Measurements from ENCODE around the gene SHANK2. TPM values are rescaled to one million over a fixed set of nuclear protein-coding genes. Genes with fewer than 3 reads are reported as not detected.
"Not testable (repeated sequence)": the region's sequence is repeated elsewhere in the genome, so short reads cannot be mapped to it uniquely, and the experiment has no call there.

The SHANK2 gene
- total RNA-seq, 1 experiment from 2014 or later: 0.02 TPM

- H3K4me3 ChIP-seq: no peak overlapping the region
These were observed 10.6 kb downstream of the SHANK2 start for GRCh38 chr11:71241721-71242259.

GRCh38 chr11:71240865-71241691, 11.3 kb downstream of the SHANK2 start:
- peak; percentile 21 to 47 for DNase-seq
- Histone ChIP-seq H3K27ac (no peak overlapping the region), H3K9me3 (replicated peaks) (no peaks in the 10 kb centered on the region), H3K27me3 (no peaks in the 10 kb centered on the region), H3K4me3 (no peak overlapping the region), H3K4me1 (no peaks in the 10 kb centered on the region), H3K36me3 (no peaks in the 10 kb centered on the region)

More at GRCh38 chr11:71241721-71242259, 10.6 kb downstream of the SHANK2 start:
- no peaks in the 10 kb centered on the region for H3K4me1 ChIP-seq
- H3K9me3 ChIP-seq (replicated peaks): no peaks in the 10 kb centered on the region
- H3K27me3 ChIP-seq: no peaks in the 10 kb centered on the region
- DNase-seq: no peak
- H3K27ac ChIP-seq: no peak overlapping the region
- H3K36me3 ChIP-seq: no peaks in the 10 kb centered on the region

GRCh38 chr11:71240061-71240690, 12.2 kb downstream of the SHANK2 start:
- Histone ChIP-seq H3K4me1 (no peaks in the 10 kb centered on the region), H3K4me3 (no peak overlapping the region), H3K36me3 (no peaks in the 10 kb centered on the region), H3K9me3 (replicated peaks) (no peaks in the 10 kb centered on the region), H3K27me3 (no peaks in the 10 kb centered on the region), H3K27ac (no peak overlapping the region)
- no peak for DNase-seq

- no peaks in the 10 kb centered on the region for H3K4me1 ChIP-seq
- no peak for DNase-seq
- H3K36me3 ChIP-seq: no peaks in the 10 kb centered on the region
- H3K27me3 ChIP-seq: no peaks in the 10 kb centered on the region
- H3K4me3 ChIP-seq: no peak overlapping the region
- H3K27ac ChIP-seq: no peak overlapping the region
- H3K9me3 ChIP-seq (replicated peaks): no peaks in the 10 kb centered on the region
These were observed 12.8 kb downstream of the SHANK2 start for GRCh38 chr11:71239581-71239980.

GRCh38 chr11:71238941-71239340, 13.4 kb downstream of the SHANK2 start:
- Histone ChIP-seq H3K27me3 (no peaks in the 10 kb centered on the region), H3K36me3 (no peaks in the 10 kb centered on the region), H3K4me3 (no peak overlapping the region), H3K4me1 (no peaks in the 10 kb centered on the region), H3K9me3 (replicated peaks) (no peaks in the 10 kb centered on the region), H3K27ac (no peak overlapping the region)
- DNase-seq: no peak

GRCh38 chr11:71238285-71238875, 14.0 kb downstream of the SHANK2 start:
- Histone ChIP-seq H3K27me3 (no peaks in the 10 kb centered on the region), H3K9me3 (replicated peaks) (no peaks in the 10 kb centered on the region), H3K36me3 (no peaks in the 10 kb centered on the region), H3K27ac (no peak overlapping the region), H3K4me1 (no peaks in the 10 kb centered on the region), H3K4me3 (no peak overlapping the region)
- no peak for DNase-seq

- no peaks in the 10 kb centered on the region for H3K36me3 ChIP-seq
- H3K27ac ChIP-seq: no peak overlapping the region
- H3K4me3 ChIP-seq: no peak overlapping the region
- DNase-seq: no peak
- H3K4me1 ChIP-seq: no peaks in the 10 kb centered on the region
- H3K9me3 ChIP-seq (replicated peaks): no peaks in the 10 kb centered on the region
- H3K27me3 ChIP-seq: no peaks in the 10 kb centered on the region
These were observed 14.5 kb downstream of the SHANK2 start for GRCh38 chr11:71237853-71238252.

- DNase-seq: no peak
- Histone ChIP-seq H3K4me1 (no peaks in the 10 kb centered on the region), H3K27ac (no peak overlapping the region), H3K4me3 (no peak overlapping the region), H3K9me3 (replicated peaks) (no peaks in the 10 kb centered on the region), H3K27me3 (no peaks in the 10 kb centered on the region), H3K36me3 (no peaks in the 10 kb centered on the region)
These were observed 15.4 kb downstream of the SHANK2 start for GRCh38 chr11:71236836-71237475.

GRCh38 chr11:71235719-71236118, 16.7 kb downstream of the SHANK2 start:
- Histone ChIP-seq H3K36me3 (no peaks in the 10 kb centered on the region), H3K4me3 (no peak overlapping the region), H3K27ac (no peak overlapping the region), H3K4me1 (no peaks in the 10 kb centered on the region), H3K9me3 (replicated peaks) (no peaks in the 10 kb centered on the region), H3K27me3 (no peaks in the 10 kb centered on the region)
- DNase-seq: no peak

GRCh38 chr11:71233896-71234852, 18.2 kb downstream of the SHANK2 start:
- not testable (repeated sequence) for H3K27ac ChIP-seq; H3K27me3 ChIP-seq; H3K36me3 ChIP-seq; H3K4me1 ChIP-seq; H3K4me3 ChIP-seq; DNase-seq; H3K9me3 ChIP-seq (replicated peaks)

GRCh38 chr11:71232364-71232763, 20.0 kb downstream of the SHANK2 start:
- Histone ChIP-seq H3K4me3 (no peak overlapping the region), H3K27me3 (no peaks in the 10 kb centered on the region), H3K4me1 (no peaks in the 10 kb centered on the region), H3K9me3 (replicated peaks) (no peaks in the 10 kb centered on the region), H3K27ac (no peak overlapping the region), H3K36me3 (no peaks in the 10 kb centered on the region)
- no peak for DNase-seq

- Histone ChIP-seq H3K4me3 (no peak overlapping the region), H3K4me1 (no peaks in the 10 kb centered on the region), H3K9me3 (replicated peaks) (no peaks in the 10 kb centered on the region), H3K36me3 (no peaks in the 10 kb centered on the region), H3K27ac (no peak overlapping the region), H3K27me3 (no peaks in the 10 kb centered on the region)
- DNase-seq: no peak
These were observed 23.4 kb downstream of the SHANK2 start for GRCh38 chr11:71228961-71229360.

GRCh38 chr11:71227058-71227659, 25.2 kb downstream of the SHANK2 start:
- Histone ChIP-seq H3K4me3 (no peak overlapping the region), H3K27ac (no peak overlapping the region), H3K9me3 (replicated peaks) (no peaks in the 10 kb centered on the region), H3K27me3 (no peaks in the 10 kb centered on the region), H3K4me1 (no peaks in the 10 kb centered on the region), H3K36me3 (no peaks in the 10 kb centered on the region)
- no peak for DNase-seq
